Spleen (tissue), 11 donors: ENCODE data around the gene RIPOR2. TPM values are rescaled to one million over a fixed set of nuclear protein-coding genes. Genes with fewer than 3 reads are reported as not detected.

Source experiments
- DNase-seq: peaks from one replicate; pipeline ENCODE4 v3.0.0-alpha.2; 2020
- H3K27ac ChIP-seq, 8 donors: fragments of 200-600 bp; sonication (generic) in 7 of 8; 1 replicate in 4 of 8; 2 replicates in 4 of 8; pipeline versions ENCODE4 v1.5.0 to v1.8.0; 2016 to 2021; ENCODE audit warnings: inconsistent platforms in 4 of 8, mild to moderate bottlenecking in 4 of 8, moderate library complexity in 1 of 8
- H3K27me3 ChIP-seq, 7 donors: fragments of 200-600 bp; sonication (generic) in 6 of 7; replicated peaks in 1 of 7; 1 replicate in 4 of 7; 2 replicates in 3 of 7; pipeline versions ENCODE4 v1.5.0 to v1.8.0; 2016 to 2021; ENCODE audit warnings: inconsistent platforms in 3 of 7, mild to moderate bottlenecking in 1 of 7
- H3K36me3 ChIP-seq, 6 donors: fragments of 200-600 bp; sonication (generic) in 5 of 6; 1 replicate in 4 of 6; 2 replicates in 2 of 6; pipeline versions ENCODE4 v1.5.0 to v1.8.0; 2016 to 2021; ENCODE audit warnings: inconsistent platforms in 2 of 6
- H3K4me1 ChIP-seq, 6 donors: fragments of 200-600 bp; sonication (generic) in 5 of 6; 1 replicate in 3 of 6; 2 replicates in 3 of 6; pipeline versions ENCODE4 v1.5.0 to v1.8.0; 2016 to 2021; ENCODE audit warnings: inconsistent platforms in 3 of 6
- H3K4me3 ChIP-seq, 8 donors: fragments of 200-600 bp; sonication (generic) in 7 of 8; 1 replicate in 4 of 8; 2 replicates in 4 of 8; pipeline versions ENCODE4 v1.5.0 to v1.8.0; 2016 to 2021; ENCODE audit warnings: inconsistent platforms in 4 of 8, mild to moderate bottlenecking in 4 of 8, moderate library complexity in 2 of 8
- H3K9me3 ChIP-seq, 8 donors: fragments of 200-600 bp; sonication (generic) in 7 of 8; 1 replicate in 4 of 8; 2 replicates in 4 of 8; pipeline versions ENCODE4 v1.5.0 to v1.8.0; 2016 to 2021; ENCODE audit warnings: inconsistent platforms in 4 of 8
- POLR2A ChIP-seq, 3 donors: fragments of 450-650 bp; IDR thresholded peaks; one replicate each; pipeline ENCODE4 v1.5.1; 2017; ENCODE audit warnings: antibody characterized with exemption in 3 of 3, mild to moderate bottlenecking in 1 of 3
- POLR2AphosphoS5 ChIP-seq, 3 donors: sonication (generic); formaldehyde crosslinking; IDR thresholded peaks; one replicate each; pipeline ENCODE4 v1.5.1; 2017; ENCODE audit warnings: antibody characterized with exemption in 3 of 3
- WGBS, 5 donors: extraction: QIAGEN DNeasy Blood & Tissue Kit in 3 of 5; methylation state at CpG; one replicate each; pipeline versions ENCODE4 v1.1.5 to v1.1.7; 2013 to 2018; 5-methylcytosine and 5-hydroxymethylcytosine counted together
- intact Hi-C: fragments of 100-400 bp; cut with DNase I; formaldehyde crosslinking; loops from one replicate; pipeline ENCODE4 v1.15.0; 2023; ENCODE audit warnings: low total_unique reads
- polyA plus RNA-seq, 3 donors: library from polyadenylated mRNA; stranded (reverse); fragments of 200-250 nt; gene quantifications; one replicate each; pipeline ENCODE4 v1.2.1, GENCODE V29; 2013
- total RNA-seq, 7 donors: library from RNA; depleted of rRNA in 3 of 7; stranded (reverse); fragments of >200 nt in 3 of 7; fragmentation: NEBNext Ultra II Directional in 4 of 7; extraction: Animal tissue kit (Norgen Biotek cat#: 25700) in 4 of 7; gene quantifications; one replicate each; pipeline versions ENCODE4 v1.1.0 to v1.2.1, GENCODE V29; 2016 to 2021
- TF ChIP-seq, protein P1 (sequence below), 11 experiments: fragments of 200-600 bp in 7 of 11; fragments of 450-650 bp in 4 of 11; sonication (generic) in 4 of 11; IDR thresholded peaks in 8 of 11; conservative IDR thresholded peaks in 3 of 11; 1 replicate in 7 of 11; 2 replicates in 4 of 11; pipeline versions ENCODE4 v1.4.0 to v1.8.0; 2016 to 2021; ENCODE audit warnings: antibody characterized with exemption in 11 of 11, inconsistent platforms in 4 of 11, mild to moderate bottlenecking in 1 of 11
- donor health status: healthy with polysubstance abuse.
- donor health status: DM: no; HTN: no; CAD: no; lungs with moderate emphysema.
- donor health status: DM: no; HTN: no; CAD: no.
- donor health status: Bipolar disorder and iron deficiency.
- donor health status: healthy.
- donor health status: DM: no; HTN: no; CAD: no.
- donor health status: DM: yes; HTN: yes; CAD: no.

The RIPOR2 gene
- total and polyA plus RNA-seq, 10 donors = 40.6 to 247 (median 147) TPM

DNA sequence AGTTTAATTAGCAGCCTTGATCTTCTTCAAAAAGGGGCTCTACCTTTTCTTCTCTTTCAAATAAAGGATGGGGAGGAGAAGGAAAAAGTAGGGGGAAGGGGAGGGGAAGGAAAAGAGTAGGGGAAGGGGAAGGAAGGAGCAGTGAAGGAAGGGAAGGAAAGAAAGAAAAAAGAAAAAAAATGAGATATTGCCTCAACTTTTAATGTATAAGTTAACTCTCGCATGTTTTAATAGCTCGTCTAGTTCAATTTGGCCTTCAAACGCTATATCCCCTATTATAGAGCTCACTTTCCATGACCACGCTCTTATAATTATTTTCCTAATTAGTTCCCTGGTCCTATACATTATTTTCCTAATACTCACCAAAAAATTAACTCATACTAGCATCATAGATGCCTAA is 11.9 kb upstream of the RIPOR2 start:
- H3K9me3 ChIP-seq = peaks cover 3 to 44% (median 39%) of the 10 kb centered on the region in 8 donors

DNA sequence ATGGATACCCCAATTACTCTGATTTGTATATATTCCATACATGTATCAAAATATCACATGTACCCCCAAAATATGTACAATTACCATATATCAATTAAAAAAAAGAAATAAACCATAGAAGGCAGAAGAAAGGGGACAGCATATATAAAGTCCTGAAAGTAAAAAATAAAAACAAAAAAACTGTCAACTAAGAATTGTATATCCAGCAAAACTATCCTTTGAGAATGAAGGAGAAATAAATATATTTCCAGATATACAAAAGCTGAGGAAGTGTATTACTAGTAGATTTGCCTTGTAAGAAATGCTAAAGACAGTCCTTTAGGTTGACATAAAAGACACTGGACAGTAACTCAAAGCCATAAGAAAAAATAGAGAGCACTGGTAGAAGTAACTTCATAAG is 9.3 kb upstream of the RIPOR2 start:
- intact Hi-C loops = no loop called here

More for the DNA sequence above, 11.9 kb upstream of the RIPOR2 start:
- Histone ChIP-seq H3K27ac (peak overlapping the region in 5 of 8 donors; percentile 85 to 93 (median 87)), H3K4me1 (peaks cover 20 to 57% (median 45%) of the 10 kb centered on the region in 6 donors), H3K27me3 (no peaks in the 10 kb centered on the region), H3K4me3 (no peak overlapping the region), H3K36me3 (peaks cover 0 to 4% (median 0%) of the 10 kb centered on the region in 6 donors)
- 93 to 99% (median 95%) methylated on average over 4 of the region's 4 CpGs for WGBS, 5 donors
- TF ChIP-seq POLR2AphosphoS5 (IDR thresholded peaks at IDR 0.05) (no peak), POLR2A (IDR thresholded peaks at IDR 0.05) (no peak)
- TF ChIP-seq, protein P1, sequence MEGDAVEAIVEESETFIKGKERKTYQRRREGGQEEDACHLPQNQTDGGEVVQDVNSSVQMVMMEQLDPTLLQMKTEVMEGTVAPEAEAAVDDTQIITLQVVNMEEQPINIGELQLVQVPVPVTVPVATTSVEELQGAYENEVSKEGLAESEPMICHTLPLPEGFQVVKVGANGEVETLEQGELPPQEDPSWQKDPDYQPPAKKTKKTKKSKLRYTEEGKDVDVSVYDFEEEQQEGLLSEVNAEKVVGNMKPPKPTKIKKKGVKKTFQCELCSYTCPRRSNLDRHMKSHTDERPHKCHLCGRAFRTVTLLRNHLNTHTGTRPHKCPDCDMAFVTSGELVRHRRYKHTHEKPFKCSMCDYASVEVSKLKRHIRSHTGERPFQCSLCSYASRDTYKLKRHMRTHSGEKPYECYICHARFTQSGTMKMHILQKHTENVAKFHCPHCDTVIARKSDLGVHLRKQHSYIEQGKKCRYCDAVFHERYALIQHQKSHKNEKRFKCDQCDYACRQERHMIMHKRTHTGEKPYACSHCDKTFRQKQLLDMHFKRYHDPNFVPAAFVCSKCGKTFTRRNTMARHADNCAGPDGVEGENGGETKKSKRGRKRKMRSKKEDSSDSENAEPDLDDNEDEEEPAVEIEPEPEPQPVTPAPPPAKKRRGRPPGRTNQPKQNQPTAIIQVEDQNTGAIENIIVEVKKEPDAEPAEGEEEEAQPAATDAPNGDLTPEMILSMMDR (IDR thresholded peaks at IDR 0.05 in 8 of 11, conservative IDR thresholded peaks at IDR 0.05 in 3 of 11) = no peak
- intact Hi-C loops = no loop called here
- no peak for DNase-seq

DNA sequence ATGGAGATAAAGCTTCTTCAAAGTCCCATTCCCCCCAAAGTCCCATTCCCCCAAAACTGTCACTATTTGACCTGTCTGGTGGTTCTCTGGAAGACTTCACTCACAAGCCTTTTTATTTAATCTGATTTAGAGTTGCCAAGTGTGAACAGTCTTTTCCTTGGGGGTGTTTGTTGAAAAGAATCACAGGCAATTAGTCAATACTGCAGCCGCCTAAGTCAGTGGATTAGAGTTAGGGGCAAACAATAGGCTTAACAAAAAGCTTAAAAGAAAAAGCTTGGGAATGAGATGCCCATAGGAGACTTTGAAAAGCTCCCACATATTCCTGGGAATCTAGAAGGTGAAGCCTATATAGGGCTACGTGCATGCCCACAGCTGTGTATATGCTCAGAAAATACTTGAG is 8.0 kb upstream of the RIPOR2 start:
- no peak for DNase-seq
- intact Hi-C loops = no loop called here
- Histone ChIP-seq H3K4me3 (no peak overlapping the region), H3K9me3 (peaks cover 3 to 44% (median 39%) of the 10 kb centered on the region in 8 donors), H3K27me3 (no peaks in the 10 kb centered on the region), H3K27ac (no peak overlapping the region), H3K36me3 (peaks cover 0 to 4% (median 0%) of the 10 kb centered on the region in 6 donors), H3K4me1 (peaks cover 9 to 53% (median 35%) of the 10 kb centered on the region in 6 donors)
- WGBS, 5 donors = 58 to 97% (median 72%) methylated on average over 2 of the region's 2 CpGs
- TF ChIP-seq POLR2A (IDR thresholded peaks at IDR 0.05) = no peak
- TF ChIP-seq, protein P1 (IDR thresholded peaks at IDR 0.05 in 8 of 11, conservative IDR thresholded peaks at IDR 0.05 in 3 of 11) = no peak
- TF ChIP-seq POLR2AphosphoS5 (IDR thresholded peaks at IDR 0.05) = no peak

More for the DNA sequence above, 9.3 kb upstream of the RIPOR2 start:
- Histone ChIP-seq H3K27ac (no peak overlapping the region), H3K9me3 (peaks cover 3 to 44% (median 39%) of the 10 kb centered on the region in 8 donors), H3K4me1 (peaks cover 10 to 53% (median 36%) of the 10 kb centered on the region in 6 donors), H3K36me3 (peaks cover 0 to 4% (median 0%) of the 10 kb centered on the region in 6 donors), H3K27me3 (no peaks in the 10 kb centered on the region), H3K4me3 (no peak overlapping the region)
- TF ChIP-seq POLR2AphosphoS5 (IDR thresholded peaks at IDR 0.05) = no peak
- no peak for TF ChIP-seq POLR2A (IDR thresholded peaks at IDR 0.05)
- TF ChIP-seq, protein P1 (IDR thresholded peaks at IDR 0.05 in 8 of 11, conservative IDR thresholded peaks at IDR 0.05 in 3 of 11) = no peak
- no peak for DNase-seq

DNA sequence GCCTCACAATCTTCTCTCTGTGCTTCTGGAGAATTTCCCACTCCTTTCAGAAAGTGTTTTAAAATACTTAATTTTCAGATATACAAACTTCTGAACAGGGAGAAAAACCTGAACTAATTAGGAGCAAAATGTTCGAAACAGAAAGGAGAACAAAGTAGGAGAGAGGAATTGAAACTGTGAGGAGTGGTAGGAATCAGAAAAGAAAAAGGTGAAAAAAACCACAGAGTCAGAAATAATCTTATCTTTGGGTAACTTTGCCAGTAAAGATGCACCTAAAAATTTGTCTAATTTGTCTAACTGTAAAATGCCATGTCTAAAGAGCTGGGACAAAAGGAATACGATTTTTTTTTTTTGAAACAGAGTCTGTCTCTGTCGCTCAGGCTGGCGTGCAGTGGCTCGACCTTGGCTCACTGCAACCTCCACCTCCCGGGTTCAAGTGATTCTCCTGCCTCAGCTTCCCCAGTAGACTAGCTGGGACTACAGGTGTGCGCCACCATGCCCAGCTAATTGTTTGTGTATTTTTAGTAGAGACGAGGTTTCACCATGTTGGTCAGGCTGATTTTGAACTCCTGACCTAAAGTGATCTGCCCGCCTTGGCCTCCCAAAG is 4.7 kb upstream of the RIPOR2 start:
- H3K9me3 ChIP-seq = peaks cover 3 to 26% (median 21%) of the 10 kb centered on the region in 8 donors
- H3K36me3 ChIP-seq = no peaks in the 10 kb centered on the region
- TF ChIP-seq, protein P1 (IDR thresholded peaks at IDR 0.05 in 8 of 11, conservative IDR thresholded peaks at IDR 0.05 in 3 of 11) = no peak
- no peak for TF ChIP-seq POLR2AphosphoS5 (IDR thresholded peaks at IDR 0.05)
- no peak for TF ChIP-seq POLR2A (IDR thresholded peaks at IDR 0.05)
- intact Hi-C loops = no loop called here
- peak overlapping the region in 1 of 8 donors; percentile 28 for H3K4me3 ChIP-seq
- H3K27me3 ChIP-seq = no peaks in the 10 kb centered on the region
- WGBS, 5 donors = 61 to 72% (median 68%) methylated on average over 8 to 9 of the region's 9 CpGs
- no peak for DNase-seq
- peaks cover 9 to 68% (median 54%) of the 10 kb centered on the region in 6 donors for H3K4me1 ChIP-seq
- H3K27ac ChIP-seq = peak overlapping the region; percentile 3 to 94 (median 68)
